PC-3 (cell line): ENCODE data around the gene CD300LB.

Experiments
- EZH2 ChIP-seq: fragments of 300-600 bp; sonication (generic); IDR thresholded peaks from one replicate; pipeline ENCODE4 v1.6.1; 2017; ENCODE audit warnings: antibody characterized with exemption, mild to moderate bottlenecking, low read length; ENCODE audit not compliant: unreplicated experiment
- TF ChIP-seq, protein P1 (sequence below): fragments of 300-600 bp; sonication (generic); conservative IDR thresholded peaks from 2 replicates; pipeline ENCODE4 v1.5.1; 2017; ENCODE audit warnings: antibody characterized with exemption, low read depth, mild to moderate bottlenecking, low read length

DNA sequence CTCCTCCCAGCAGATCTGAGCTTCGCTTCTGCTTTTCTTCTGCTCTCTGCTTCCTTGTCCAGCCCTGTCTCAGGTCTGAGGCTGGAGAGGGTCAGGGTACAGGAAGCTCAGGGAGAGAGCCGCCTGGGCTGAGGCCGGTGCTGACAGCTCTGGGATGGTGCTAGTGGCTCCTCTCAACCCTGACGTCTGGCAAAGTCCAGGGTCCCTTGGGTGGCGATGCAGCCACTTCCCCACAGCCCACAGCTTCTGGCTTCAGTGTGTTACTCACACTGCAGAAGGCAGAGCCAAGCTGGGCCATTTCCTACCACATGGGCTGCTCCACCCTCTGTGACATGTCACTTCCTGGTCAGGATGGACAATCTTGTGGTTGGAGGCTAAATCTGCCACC, 14.6 kb upstream of the CD300LB start, which contains the start of gene CD300C:
- TF ChIP-seq, protein P1, sequence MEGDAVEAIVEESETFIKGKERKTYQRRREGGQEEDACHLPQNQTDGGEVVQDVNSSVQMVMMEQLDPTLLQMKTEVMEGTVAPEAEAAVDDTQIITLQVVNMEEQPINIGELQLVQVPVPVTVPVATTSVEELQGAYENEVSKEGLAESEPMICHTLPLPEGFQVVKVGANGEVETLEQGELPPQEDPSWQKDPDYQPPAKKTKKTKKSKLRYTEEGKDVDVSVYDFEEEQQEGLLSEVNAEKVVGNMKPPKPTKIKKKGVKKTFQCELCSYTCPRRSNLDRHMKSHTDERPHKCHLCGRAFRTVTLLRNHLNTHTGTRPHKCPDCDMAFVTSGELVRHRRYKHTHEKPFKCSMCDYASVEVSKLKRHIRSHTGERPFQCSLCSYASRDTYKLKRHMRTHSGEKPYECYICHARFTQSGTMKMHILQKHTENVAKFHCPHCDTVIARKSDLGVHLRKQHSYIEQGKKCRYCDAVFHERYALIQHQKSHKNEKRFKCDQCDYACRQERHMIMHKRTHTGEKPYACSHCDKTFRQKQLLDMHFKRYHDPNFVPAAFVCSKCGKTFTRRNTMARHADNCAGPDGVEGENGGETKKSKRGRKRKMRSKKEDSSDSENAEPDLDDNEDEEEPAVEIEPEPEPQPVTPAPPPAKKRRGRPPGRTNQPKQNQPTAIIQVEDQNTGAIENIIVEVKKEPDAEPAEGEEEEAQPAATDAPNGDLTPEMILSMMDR = no peak
- no peak for TF ChIP-seq EZH2
